Amniotic epithelial cell (primary cell): Measurements from ENCODE around the gene RTL9.
A peak's percentile ranks its signal among the peaks of the same experiment; 100 is the strongest.

ENCODE experiments used
- DNase-seq: peaks from one replicate; pipeline ENCODE4 v3.0.0-alpha.2; 2010; ENCODE audit warnings: low read depth

RTL9 gene

GRCh38 chrX:110341189-110342035, 17.2 kb upstream of the RTL9 start:
- peak; percentile 91 for DNase-seq

- no peak for DNase-seq
These were observed 12.0 kb upstream of the RTL9 start for GRCh38 chrX:110346681-110347080.

GRCh38 chrX:110359273-110359672, 625 bp downstream of the RTL9 start:
- no peak for DNase-seq

- no peak for DNase-seq
These were observed 4.6 kb downstream of the RTL9 start for GRCh38 chrX:110363244-110363643.

GRCh38 chrX:110373310-110373709, 14.7 kb downstream of the RTL9 start:
- DNase-seq, result no peak

GRCh38 chrX:110374559-110374958, 15.9 kb downstream of the RTL9 start:
- DNase-seq, result no peak

- peak; percentile 53 for DNase-seq
These were observed 22.6 kb downstream of the RTL9 start for GRCh38 chrX:110381216-110381615.

- peak; percentile 96 for DNase-seq
These were observed 24.8 kb downstream of the RTL9 start for GRCh38 chrX:110383414-110383813.

GRCh38 chrX:110384490-110384889, 25.8 kb downstream of the RTL9 start:
- DNase-seq, result peak; percentile 48

- no peak for DNase-seq
These were observed 30.9 kb downstream of the RTL9 start for GRCh38 chrX:110389570-110389969.

- DNase-seq, result no peak
These were observed 32.4 kb downstream of the RTL9 start for GRCh38 chrX:110391086-110391485.

- DNase-seq, result peak; percentile 82
These were observed 36.0 kb downstream of the RTL9 start for GRCh38 chrX:110394651-110395050.

GRCh38 chrX:110395877-110396276, 37.2 kb downstream of the RTL9 start:
- no peak for DNase-seq

GRCh38 chrX:110396735-110397134, 38.1 kb downstream of the RTL9 start:
- no peak for DNase-seq

GRCh38 chrX:110397339-110397738, 38.7 kb downstream of the RTL9 start:
- no peak for DNase-seq

GRCh38 chrX:110397904-110398303, 39.3 kb downstream of the RTL9 start:
- DNase-seq, result no peak

- DNase-seq, result no peak
These were observed 40.8 kb downstream of the RTL9 start for GRCh38 chrX:110399497-110399896.

- DNase-seq, result no peak
These were observed 41.3 kb downstream of the RTL9 start for GRCh38 chrX:110399966-110400365.

GRCh38 chrX:110401135-110401534, 42.5 kb downstream of the RTL9 start:
- no peak for DNase-seq

GRCh38 chrX:110402091-110402849, 43.6 kb downstream of the RTL9 start:
- peak; percentile 78 for DNase-seq

GRCh38 chrX:110402850-110403221, 44.2 kb downstream of the RTL9 start:
- DNase-seq, result no peak

GRCh38 chrX:110403441-110404238, 45.0 kb downstream of the RTL9 start:
- DNase-seq, result peak; percentile 67

- no peak for DNase-seq
These were observed 45.7 kb downstream of the RTL9 start for GRCh38 chrX:110404376-110404775.
